Measurements from ENCODE around the gene TTN. TPM values are rescaled to one million over a fixed set of nuclear protein-coding genes. Genes with fewer than 3 reads are reported as not detected.

TTN gene
- total and polyA plus RNA-seq, 2 experiments from 2014 or later, result 12.5 to 15.7 TPM

GRCh38 chr2:178479275-178479616, 328.0 kb downstream of the TTN start:
- Histone ChIP-seq H3K4me3 (peak overlapping the region; percentile 95), H3F3A (replicated peaks; ENCODE audit: low read depth) (peaks cover 2% of the 10 kb centered on the region; the same call in 1 of the 2 replicates), H3K4me1 (ENCODE audit: insufficient read depth) (peaks cover 16% of the 10 kb centered on the region; the same call in 1 of the 2 replicates), H4K20me1 (replicated peaks; ENCODE audit: insufficient read depth) (no peaks in the 10 kb centered on the region; the same call in 1 of the 2 replicates), H2AFZ (no peak overlapping the region), H3K36me3 (ENCODE audit: insufficient read depth) (no peaks in the 10 kb centered on the region), H3K27me3 (ENCODE audit: insufficient read depth) (0 out of 2 replicates have a peak, but pooled peaks cover 8% of the 10 kb centered on the region), H3K4me2 (peak overlapping the region; percentile 97), H3K27ac (ENCODE audit: low read depth) (0 out of 2 replicates have a peak overlapping the region, but pooled peaks have one; percentile 23), H3K79me2 (replicated peaks; ENCODE audit: insufficient read depth) (peaks cover 31% of the 10 kb centered on the region), H3K9me2 (ENCODE audit: insufficient read depth) (no peaks in the 10 kb centered on the region)
- H3K27ac Mint-ChIP-seq, result no peak overlapping the region; the same call in 1 of the 2 replicates
- H3K4me1 Mint-ChIP-seq, result peaks cover 27% of the 10 kb centered on the region
- H3K27me3 Mint-ChIP-seq (ENCODE audit: insufficient read depth, low read depth, poor library complexity), result peaks cover 2% of the 10 kb centered on the region
- no peaks in the 10 kb centered on the region; the same call in 2 of the 3 replicates for H3K9me3 Mint-ChIP-seq
- DNase-seq (ENCODE audit: low spot score) (peak; percentile 12), ATAC-seq (no peak)
- no peak for TF ChIP-seq ETS1 (IDR thresholded peaks at IDR 0.05)
- TF ChIP-seq CTCF (conservative IDR thresholded peaks at IDR 0.05; ENCODE audit: low read depth in 2 of 2), result no peak; a peak in 1 of 4 replicates
- TF ChIP-seq REST (IDR thresholded peaks at IDR 0.05; ENCODE audit: unreplicated experiment), result no peak
- TF ChIP-seq NANOG (IDR thresholded peaks at IDR 0.05; ENCODE audit: borderline replicate concordance), result no peak
- TF ChIP-seq EZH2phosphoT487 (IDR thresholded peaks at IDR 0.05; ENCODE audit: unreplicated experiment), result no peak
- no peak for TF ChIP-seq STAT1 (IDR thresholded peaks at IDR 0.05; ENCODE audit: unreplicated experiment)
- no peaks in the 10 kb centered on the region; the same call in 2 of the 3 replicates for H3K36me3 Mint-ChIP-seq (ENCODE audit: low read depth)
- peak overlapping the region; percentile 90 for H3K4me3 Mint-ChIP-seq
